Stimulated activated CD4-positive, alpha-beta T cell treated with anti-CD3 and anti-CD28 coated beads, Interleukin-12 subunit alpha, Interleukin-12 subunit beta, amount 100 ng/mL, for 4 hours (primary cell): ENCODE measurements around the gene FAR1.

Experiments
- DNase-seq: peaks from one replicate; pipeline ENCODE4 v3.0.0-alpha.2; 2020

FAR1 gene

DNA sequence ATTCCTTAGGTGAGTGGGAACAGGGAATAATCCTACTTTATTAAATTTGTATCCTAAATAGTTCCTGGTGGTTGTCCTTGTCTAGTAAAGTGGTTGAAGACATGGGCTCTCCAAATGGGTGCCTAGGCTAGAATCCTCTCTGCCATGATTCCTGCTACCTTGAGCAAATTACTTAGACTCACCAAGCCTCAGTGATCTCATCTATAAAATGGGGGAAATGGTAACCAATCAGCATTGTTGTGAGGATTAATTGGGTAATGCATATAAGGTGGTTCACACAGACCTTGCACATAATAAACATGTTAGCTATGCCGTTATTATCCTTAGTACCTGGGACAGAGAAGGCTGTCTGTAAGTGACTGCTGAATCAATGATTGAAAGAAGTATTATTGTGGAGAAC, 109.9 kb downstream of the FAR1 start:
- DNase-seq = no peak

- no peak for DNase-seq
Observed at GRCh38 chr11:13781153-13781552, 112.7 kb downstream of the FAR1 start.
